ENCODE results near the gene DNAJC5. TPM values are rescaled to one million over a fixed set of nuclear protein-coding genes. Genes with fewer than 3 reads are reported as not detected.
"Not testable (repeated sequence)": the region's sequence is repeated elsewhere in the genome, so short reads cannot be mapped to it uniquely, and the experiment has no call there.

DNAJC5 gene
- total RNA-seq, 3 donors from 2014 or later: 31.1 to 37.9 (median 37.0) TPM

DNA sequence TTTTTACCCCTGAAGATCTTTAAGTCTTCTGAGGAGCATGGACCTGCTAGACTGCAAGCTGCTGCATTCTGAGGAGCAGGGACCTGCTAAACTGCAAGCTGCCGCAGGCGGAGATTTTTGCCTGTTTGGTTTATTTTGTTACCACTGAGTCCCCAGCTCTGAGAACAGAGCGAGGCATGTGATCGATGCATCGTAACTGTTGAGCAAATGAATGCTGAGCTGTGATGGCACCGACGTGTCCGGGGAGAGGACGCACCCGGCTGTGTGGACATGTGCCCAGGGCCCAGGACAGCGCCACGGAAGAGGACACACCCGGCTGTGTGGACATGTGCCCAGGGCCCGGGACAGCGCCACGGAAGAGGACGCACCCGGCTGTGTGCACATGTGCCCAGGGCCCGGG is 24.2 kb downstream of the DNAJC5 start:
- intact Hi-C loops (cut with DNase I; ENCODE audit: low total_unique reads): no loop called here
- Histone ChIP-seq H3K36me3 (no peaks in the 10 kb centered on the region), H3K9me3 (no peaks in the 10 kb centered on the region), H3K27ac (no peak overlapping the region), H3K27me3 (no peaks in the 10 kb centered on the region), H3K4me1 (no peaks in the 10 kb centered on the region), H3K4me3 (no peak overlapping the region)
- DNase-seq (ENCODE audit: low spot score in 2 of 2): no peak
- TF ChIP-seq, protein P1, sequence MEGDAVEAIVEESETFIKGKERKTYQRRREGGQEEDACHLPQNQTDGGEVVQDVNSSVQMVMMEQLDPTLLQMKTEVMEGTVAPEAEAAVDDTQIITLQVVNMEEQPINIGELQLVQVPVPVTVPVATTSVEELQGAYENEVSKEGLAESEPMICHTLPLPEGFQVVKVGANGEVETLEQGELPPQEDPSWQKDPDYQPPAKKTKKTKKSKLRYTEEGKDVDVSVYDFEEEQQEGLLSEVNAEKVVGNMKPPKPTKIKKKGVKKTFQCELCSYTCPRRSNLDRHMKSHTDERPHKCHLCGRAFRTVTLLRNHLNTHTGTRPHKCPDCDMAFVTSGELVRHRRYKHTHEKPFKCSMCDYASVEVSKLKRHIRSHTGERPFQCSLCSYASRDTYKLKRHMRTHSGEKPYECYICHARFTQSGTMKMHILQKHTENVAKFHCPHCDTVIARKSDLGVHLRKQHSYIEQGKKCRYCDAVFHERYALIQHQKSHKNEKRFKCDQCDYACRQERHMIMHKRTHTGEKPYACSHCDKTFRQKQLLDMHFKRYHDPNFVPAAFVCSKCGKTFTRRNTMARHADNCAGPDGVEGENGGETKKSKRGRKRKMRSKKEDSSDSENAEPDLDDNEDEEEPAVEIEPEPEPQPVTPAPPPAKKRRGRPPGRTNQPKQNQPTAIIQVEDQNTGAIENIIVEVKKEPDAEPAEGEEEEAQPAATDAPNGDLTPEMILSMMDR (IDR thresholded peaks at IDR 0.05): no peak

DNA sequence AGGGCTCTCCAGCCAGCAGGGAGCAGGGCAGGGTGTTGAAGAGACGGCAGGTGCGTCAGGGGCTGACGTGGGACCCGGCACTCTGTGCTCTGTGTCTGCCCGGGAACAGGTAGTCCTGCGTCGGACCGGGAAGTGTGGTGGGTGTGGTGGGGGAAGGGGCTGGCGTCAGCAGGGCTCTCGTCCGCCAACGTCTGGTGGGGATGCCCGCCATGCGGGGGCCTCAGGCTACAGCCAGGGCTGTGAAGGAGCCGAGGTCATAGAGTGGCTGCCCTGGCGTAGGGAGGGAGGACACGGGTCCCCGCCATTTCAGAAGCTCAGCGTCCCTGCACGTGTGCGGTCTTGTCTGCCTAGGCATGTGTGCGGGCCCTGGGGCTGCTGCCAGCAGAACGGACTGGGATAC is 25.3 kb downstream of the DNAJC5 start:
- no peak for DNase-seq (ENCODE audit: low spot score in 2 of 2)
- no peak for TF ChIP-seq POLR2A (IDR thresholded peaks at IDR 0.05)
- no peak for TF ChIP-seq POLR2AphosphoS5 (IDR thresholded peaks at IDR 0.05)
- TF ChIP-seq, protein P1 (IDR thresholded peaks at IDR 0.05): no peak
- H3K36me3 ChIP-seq: no peaks in the 10 kb centered on the region

DNA sequence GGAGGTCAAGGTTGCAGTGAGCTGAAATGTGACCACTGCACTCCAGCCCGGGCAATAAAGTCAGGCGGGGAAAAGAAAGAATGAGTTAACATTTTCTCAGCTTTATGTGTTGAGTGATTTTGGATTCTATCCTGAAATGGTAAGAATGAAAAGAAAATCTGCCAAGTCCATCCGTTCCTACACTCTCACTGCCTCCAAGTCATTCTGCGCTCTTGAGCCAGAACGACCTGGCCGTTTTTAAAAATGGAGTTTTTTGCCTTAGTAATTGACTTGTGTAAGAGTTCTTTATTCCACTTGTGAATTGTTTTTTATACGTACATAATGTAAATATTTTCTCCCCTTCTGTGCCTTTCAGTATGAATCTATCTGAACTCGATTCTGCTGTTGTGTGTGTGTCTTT is 28.7 kb downstream of the DNAJC5 start:
- Histone ChIP-seq H3K4me1 (no peaks in the 10 kb centered on the region), H3K36me3 (peaks cover 4% of the 10 kb centered on the region), H3K9me3 (no peaks in the 10 kb centered on the region), H3K27ac (no peak overlapping the region), H3K27me3 (no peaks in the 10 kb centered on the region), H3K4me3 (no peak overlapping the region)
- DNase-seq (ENCODE audit: low spot score in 2 of 2): no peak
- no peak for TF ChIP-seq POLR2AphosphoS5 (IDR thresholded peaks at IDR 0.05)
- intact Hi-C loops (cut with DNase I; ENCODE audit: low total_unique reads): no loop called here

More for the DNA sequence above, 25.3 kb downstream of the DNAJC5 start:
- no peaks in the 10 kb centered on the region for H3K27me3 ChIP-seq
- intact Hi-C loops (cut with DNase I; ENCODE audit: low total_unique reads): no loop called here
- H3K4me3 ChIP-seq: no peak overlapping the region
- H3K27ac ChIP-seq: no peak overlapping the region
- H3K9me3 ChIP-seq: no peaks in the 10 kb centered on the region
- no peaks in the 10 kb centered on the region for H3K4me1 ChIP-seq

DNA sequence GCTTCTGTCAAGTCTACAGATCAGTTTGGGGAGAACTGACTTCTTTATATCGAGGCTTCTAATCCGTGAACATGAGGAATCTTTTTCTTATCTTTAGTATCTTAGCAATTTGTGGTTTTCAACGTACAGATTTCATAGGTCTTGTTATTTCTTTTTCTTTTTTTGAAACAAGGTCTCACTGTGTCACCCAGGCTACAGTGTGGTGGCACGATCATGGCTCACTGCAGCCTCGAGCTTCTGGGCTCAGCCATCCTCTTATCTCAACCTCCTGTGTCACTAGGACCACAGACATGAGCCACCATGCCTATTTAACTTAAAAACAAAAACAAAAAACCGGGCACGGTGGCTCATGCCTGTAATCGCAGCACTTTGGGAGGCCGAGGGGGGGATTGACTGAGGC is 29.3 kb downstream of the DNAJC5 start:
- Histone ChIP-seq H3K36me3 (peaks cover 4% of the 10 kb centered on the region), H3K4me3 (no peak overlapping the region), H3K9me3 (no peaks in the 10 kb centered on the region), H3K27ac (no peak overlapping the region), H3K27me3 (no peaks in the 10 kb centered on the region), H3K4me1 (no peaks in the 10 kb centered on the region)
- TF ChIP-seq POLR2AphosphoS5 (IDR thresholded peaks at IDR 0.05) (no peak), POLR2A (IDR thresholded peaks at IDR 0.05) (no peak)
- TF ChIP-seq, protein P1 (IDR thresholded peaks at IDR 0.05): no peak
- DNase-seq (ENCODE audit: low spot score in 2 of 2): no peak
- intact Hi-C loops (cut with DNase I; ENCODE audit: low total_unique reads): no loop called here

DNA sequence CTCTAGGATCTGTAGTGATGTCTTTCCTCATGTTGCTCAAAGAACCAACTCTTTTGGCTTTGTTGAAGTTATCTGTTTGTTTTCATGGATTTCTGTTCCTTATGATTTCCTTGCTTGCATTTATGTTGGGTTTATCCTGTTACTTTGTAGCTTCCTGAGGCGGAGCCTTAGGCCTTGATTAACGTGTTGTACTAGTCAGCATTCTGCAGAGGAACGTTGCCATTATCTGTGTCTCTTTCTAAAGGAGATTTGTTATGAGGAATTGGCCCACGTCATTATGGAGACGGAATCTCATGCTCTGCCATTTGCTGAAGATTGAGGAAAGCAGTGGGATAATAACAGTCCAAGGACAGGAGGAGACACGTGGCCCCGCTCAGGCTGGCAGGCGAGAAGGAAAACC is 31.4 kb downstream of the DNAJC5 start:
- TF ChIP-seq POLR2AphosphoS5 (IDR thresholded peaks at IDR 0.05) (no peak), POLR2A (IDR thresholded peaks at IDR 0.05) (no peak)
- TF ChIP-seq, protein P1 (IDR thresholded peaks at IDR 0.05): no peak
- H3K9me3 ChIP-seq: no peaks in the 10 kb centered on the region
- H3K27me3 ChIP-seq: no peaks in the 10 kb centered on the region
- no peak overlapping the region for H3K4me3 ChIP-seq
- no peaks in the 10 kb centered on the region for H3K4me1 ChIP-seq
- intact Hi-C loops (cut with DNase I; ENCODE audit: low total_unique reads): no loop called here
- peaks cover 4% of the 10 kb centered on the region for H3K36me3 ChIP-seq
- no peak for DNase-seq (ENCODE audit: low spot score in 2 of 2)
- H3K27ac ChIP-seq: no peak overlapping the region

DNA sequence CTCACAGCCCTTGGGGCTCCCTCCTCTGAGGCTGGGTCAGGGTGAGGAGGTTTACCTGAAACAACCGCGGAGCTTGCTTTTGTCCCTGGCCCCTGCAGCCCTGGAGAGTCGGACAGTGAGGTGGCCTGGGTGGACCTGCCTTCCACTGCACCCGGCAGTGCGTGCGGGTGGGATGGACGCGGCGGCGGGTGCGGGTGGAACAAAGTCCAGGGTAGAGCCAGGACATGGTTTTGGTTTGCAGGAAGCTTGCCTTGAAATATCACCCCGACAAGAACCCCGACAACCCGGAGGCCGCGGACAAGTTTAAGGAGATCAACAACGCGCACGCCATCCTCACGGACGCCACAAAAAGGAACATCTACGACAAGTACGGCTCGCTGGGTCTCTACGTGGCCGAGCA is 34.1 kb downstream of the DNAJC5 start:
- no peak for TF ChIP-seq POLR2AphosphoS5 (IDR thresholded peaks at IDR 0.05)
- TF ChIP-seq, protein P1 (IDR thresholded peaks at IDR 0.05): no peak
- no peak for TF ChIP-seq POLR2A (IDR thresholded peaks at IDR 0.05)
- H3K27me3 ChIP-seq: no peaks in the 10 kb centered on the region
- DNase-seq (ENCODE audit: low spot score in 2 of 2): no peak
- H3K9me3 ChIP-seq: no peaks in the 10 kb centered on the region
- no peaks in the 10 kb centered on the region for H3K4me1 ChIP-seq
- no peak overlapping the region for H3K4me3 ChIP-seq
- intact Hi-C loops (cut with DNase I; ENCODE audit: low total_unique reads): no loop called here
- H3K27ac ChIP-seq: no peak overlapping the region
- peaks cover 4% of the 10 kb centered on the region for H3K36me3 ChIP-seq

DNA sequence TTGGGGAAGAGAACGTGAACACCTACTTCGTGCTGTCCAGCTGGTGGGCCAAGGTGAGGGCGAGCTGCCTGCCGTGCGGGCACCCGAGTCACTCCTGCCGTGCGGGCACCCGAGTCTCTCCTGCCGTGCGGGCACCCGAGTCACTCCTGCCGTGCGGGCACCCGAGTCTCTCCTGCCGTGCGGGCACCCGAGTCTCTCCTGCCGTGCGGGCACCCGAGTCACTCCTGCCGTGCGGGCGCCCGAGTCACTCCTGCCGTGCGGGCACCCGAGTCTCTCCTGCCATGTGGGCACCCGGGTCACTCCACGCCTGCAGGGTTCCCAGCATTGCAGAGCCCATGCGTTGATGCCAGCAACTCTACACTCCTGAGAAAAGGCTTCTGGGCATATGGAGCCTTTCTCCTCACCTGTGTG is 34.6 kb downstream of the DNAJC5 start:
- H3K4me3 ChIP-seq; H3K9me3 ChIP-seq; H3K27me3 ChIP-seq; DNase-seq (ENCODE audit: low spot score in 2 of 2); intact Hi-C loops (cut with DNase I; ENCODE audit: low total_unique reads); H3K4me1 ChIP-seq; H3K27ac ChIP-seq; H3K36me3 ChIP-seq: not testable (repeated sequence)

Data from breast epithelium (tissue), 4 donors.